Measurements from ENCODE around the gene TECTA.

The TECTA gene

GRCh38 chr11:121225382-121225781 lies 124.3 kb downstream of the TECTA start:
- H3K9me3 ChIP-seq (ENCODE audit: control insufficient read depth, low read length), result no peaks in the 10 kb centered on the region
- no peak overlapping the region for H2AK5ac ChIP-seq (ENCODE audit: low read length, severe bottlenecking)
- H2BK5ac ChIP-seq (ENCODE audit: low read depth, low read length, poor library complexity, severe bottlenecking), result no peak overlapping the region
- no peak overlapping the region for H4K8ac ChIP-seq (ENCODE audit: low read length)
- H3K9ac ChIP-seq (ENCODE audit: low read length), result no peak overlapping the region
- H3K36me3 ChIP-seq (ENCODE audit: control insufficient read depth in 1 of 2, insufficient read depth in 2 of 2, low read depth in 1 of 2, low read length in 2 of 2), result no peaks in the 10 kb centered on the region
- H3K4me3 ChIP-seq (ENCODE audit: insufficient read depth in 1 of 2, low read depth in 1 of 2, low read length in 2 of 2), result no peak overlapping the region
- no peak overlapping the region for H4K91ac ChIP-seq (ENCODE audit: low read length)
- H2AFZ ChIP-seq (ENCODE audit: low read depth, low read length), result no peak overlapping the region
- H2BK12ac ChIP-seq (ENCODE audit: low read length in 2 of 2), result no peak overlapping the region
- no peak overlapping the region for H3K4me2 ChIP-seq (ENCODE audit: low read length, poor library complexity, severe bottlenecking)
- DNase-seq, result no peak
- H3K23ac ChIP-seq (ENCODE audit: low read length in 2 of 2), result no peak overlapping the region
- no peak overlapping the region for H3K27ac ChIP-seq (ENCODE audit: low read length, poor library complexity, severe bottlenecking)
- peaks cover 0 to 47% of the 10 kb centered on the region in 2 experiments for H3K27me3 ChIP-seq (ENCODE audit: control insufficient read depth in 1 of 2, insufficient read depth in 1 of 2, low read length in 2 of 2)
- no peaks in the 10 kb centered on the region for H3K4me1 ChIP-seq (ENCODE audit: control insufficient read depth, insufficient read depth, low read depth, low read length)
- H2BK120ac ChIP-seq (ENCODE audit: low read depth, low read length), result no peak overlapping the region
- H3K79me1 ChIP-seq (replicated peaks; ENCODE audit: low read length, poor library complexity, severe bottlenecking), result no peaks in the 10 kb centered on the region
- H3K4ac ChIP-seq (ENCODE audit: low read depth in 1 of 2, low read length in 2 of 2), result no peak overlapping the region
- 81% methylated on average over 4 of the region's 4 CpGs for WGBS
- no peak overlapping the region for H2BK15ac ChIP-seq (ENCODE audit: low read depth, poor library complexity, severe bottlenecking)
- no peak overlapping the region for H3K18ac ChIP-seq (ENCODE audit: low read depth in 1 of 2, low read length in 2 of 2)
- H3K14ac ChIP-seq (ENCODE audit: low read length in 2 of 2), result no peak overlapping the region

DNA sequence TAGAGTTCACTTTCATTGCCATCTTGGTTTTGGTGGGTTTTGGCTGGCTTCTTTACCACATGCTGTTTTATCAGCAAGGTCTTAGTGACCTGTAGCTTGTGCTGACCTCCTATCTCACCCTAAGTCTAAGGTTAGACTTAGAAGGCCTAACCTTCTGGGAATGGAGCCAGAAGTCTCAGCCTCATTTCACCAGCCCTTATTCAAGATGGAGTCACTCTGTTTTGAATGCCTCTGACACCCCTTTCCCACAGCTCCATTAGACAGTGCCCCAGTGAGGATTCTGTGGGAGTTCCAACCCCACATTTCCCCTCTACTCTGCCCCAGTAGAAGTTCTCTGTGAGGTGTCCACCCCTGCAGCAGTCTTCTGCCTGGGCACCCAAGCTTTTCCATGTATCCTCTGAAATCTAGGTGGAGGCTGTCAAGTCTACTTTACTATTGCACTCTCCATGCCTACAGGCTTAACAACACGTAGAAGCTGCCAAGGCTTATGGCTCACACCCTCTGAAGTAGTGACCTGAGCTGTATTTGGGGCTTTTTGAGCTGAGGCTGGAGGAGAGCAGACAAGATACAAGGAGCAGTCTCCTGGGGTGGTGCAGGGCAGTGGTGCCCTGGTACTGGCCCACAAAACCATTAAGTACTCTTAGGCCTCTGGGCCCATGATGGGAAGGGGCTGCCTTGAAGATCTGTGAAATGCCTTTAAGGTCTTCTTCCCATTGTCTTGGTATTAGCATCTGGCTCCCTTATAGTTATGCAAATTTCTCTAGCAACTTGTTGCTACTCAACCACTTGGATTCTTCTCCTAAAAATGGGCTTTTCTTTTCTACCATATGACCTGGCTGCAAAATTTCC lies 125.6 kb downstream of the TECTA start:
- Histone ChIP-seq H3K9me3 (ENCODE audit: control insufficient read depth, low read length) (no peaks in the 10 kb centered on the region), H3K18ac (ENCODE audit: low read depth in 1 of 2, low read length in 2 of 2) (no peak overlapping the region), H3K4me3 (ENCODE audit: insufficient read depth in 1 of 2, low read depth in 1 of 2, low read length in 2 of 2) (no peak overlapping the region), H3K36me3 (ENCODE audit: control insufficient read depth in 1 of 2, insufficient read depth in 2 of 2, low read depth in 1 of 2, low read length in 2 of 2) (no peaks in the 10 kb centered on the region), H3K23ac (ENCODE audit: low read length in 2 of 2) (no peak overlapping the region), H2AK5ac (ENCODE audit: low read length, severe bottlenecking) (no peak overlapping the region), H4K91ac (ENCODE audit: low read length) (no peak overlapping the region), H2BK15ac (ENCODE audit: low read depth, poor library complexity, severe bottlenecking) (no peak overlapping the region), H3K14ac (ENCODE audit: low read length in 2 of 2) (no peak overlapping the region), H4K8ac (ENCODE audit: low read length) (no peak overlapping the region), H2BK120ac (ENCODE audit: low read depth, low read length) (no peak overlapping the region), H3K79me1 (replicated peaks; ENCODE audit: low read length, poor library complexity, severe bottlenecking) (no peaks in the 10 kb centered on the region), H3K4me1 (ENCODE audit: control insufficient read depth, insufficient read depth, low read depth, low read length) (no peaks in the 10 kb centered on the region), H2BK12ac (ENCODE audit: low read length in 2 of 2) (no peak overlapping the region), H3K4ac (ENCODE audit: low read depth in 1 of 2, low read length in 2 of 2) (no peak overlapping the region), H2BK5ac (ENCODE audit: low read depth, low read length, poor library complexity, severe bottlenecking) (no peak overlapping the region), H3K27me3 (ENCODE audit: control insufficient read depth in 1 of 2, insufficient read depth in 1 of 2, low read length in 2 of 2) (peaks cover 0 to 48% of the 10 kb centered on the region in 2 experiments), H3K9ac (ENCODE audit: low read length) (no peak overlapping the region), H3K27ac (ENCODE audit: low read length, poor library complexity, severe bottlenecking) (no peak overlapping the region), H2AFZ (ENCODE audit: low read depth, low read length) (no peak overlapping the region), H3K4me2 (ENCODE audit: low read length, poor library complexity, severe bottlenecking) (no peak overlapping the region)
- DNase-seq, result no peak
- WGBS, result 50% methylated on average over 1 of the region's 1 CpG

DNA sequence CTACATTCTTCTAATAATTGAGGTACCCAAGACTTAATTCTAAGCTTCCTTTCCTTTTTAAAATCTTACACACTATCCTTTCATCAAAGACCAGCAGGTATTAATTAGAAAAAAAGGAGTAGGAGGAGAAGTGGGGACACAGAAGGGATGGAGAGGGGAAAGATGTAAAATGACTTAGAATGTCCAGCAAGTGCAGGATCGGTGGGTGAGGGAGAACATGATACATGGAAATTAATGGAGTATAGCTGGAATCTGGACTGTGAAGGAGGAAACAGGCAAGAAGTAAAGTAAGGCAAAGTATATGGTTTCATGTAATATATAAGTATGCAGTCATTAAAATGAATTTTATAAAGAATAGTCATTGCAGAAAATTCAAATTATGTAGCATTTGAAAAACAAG lies 127.8 kb downstream of the TECTA start:
- H4K8ac ChIP-seq (ENCODE audit: low read length), result no peak overlapping the region
- no peak overlapping the region for H4K91ac ChIP-seq (ENCODE audit: low read length)
- no peaks in the 10 kb centered on the region for H3K36me3 ChIP-seq (ENCODE audit: control insufficient read depth in 1 of 2, insufficient read depth in 2 of 2, low read depth in 1 of 2, low read length in 2 of 2)
- no peak overlapping the region for H2BK12ac ChIP-seq (ENCODE audit: low read length in 2 of 2)
- no peak overlapping the region for H3K18ac ChIP-seq (ENCODE audit: low read depth in 1 of 2, low read length in 2 of 2)
- WGBS, result 89% methylated on average over 1 of the region's 1 CpG
- H3K27me3 ChIP-seq (ENCODE audit: control insufficient read depth in 1 of 2, insufficient read depth in 1 of 2, low read length in 2 of 2), result peaks cover 0 to 38% of the 10 kb centered on the region in 2 experiments
- no peaks in the 10 kb centered on the region for H3K79me1 ChIP-seq (replicated peaks; ENCODE audit: low read length, poor library complexity, severe bottlenecking)
- H3K4ac ChIP-seq (ENCODE audit: low read depth in 1 of 2, low read length in 2 of 2), result no peak overlapping the region
- H3K23ac ChIP-seq (ENCODE audit: low read length in 2 of 2), result no peak overlapping the region
- H2AFZ ChIP-seq (ENCODE audit: low read depth, low read length), result no peak overlapping the region
- H3K4me1 ChIP-seq (ENCODE audit: control insufficient read depth, insufficient read depth, low read depth, low read length), result no peaks in the 10 kb centered on the region
- H3K4me3 ChIP-seq (ENCODE audit: insufficient read depth in 1 of 2, low read depth in 1 of 2, low read length in 2 of 2), result no peak overlapping the region
- H3K27ac ChIP-seq (ENCODE audit: low read length, poor library complexity, severe bottlenecking), result no peak overlapping the region
- no peak overlapping the region for H2BK5ac ChIP-seq (ENCODE audit: low read depth, low read length, poor library complexity, severe bottlenecking)
- H2BK120ac ChIP-seq (ENCODE audit: low read depth, low read length), result no peak overlapping the region
- no peaks in the 10 kb centered on the region for H3K9me3 ChIP-seq (ENCODE audit: control insufficient read depth, low read length)
- H2BK15ac ChIP-seq (ENCODE audit: low read depth, poor library complexity, severe bottlenecking), result no peak overlapping the region
- no peak overlapping the region for H3K14ac ChIP-seq (ENCODE audit: low read length in 2 of 2)
- no peak for DNase-seq
- H3K4me2 ChIP-seq (ENCODE audit: low read length, poor library complexity, severe bottlenecking), result no peak overlapping the region
- no peak overlapping the region for H2AK5ac ChIP-seq (ENCODE audit: low read length, severe bottlenecking)
- H3K9ac ChIP-seq (ENCODE audit: low read length), result no peak overlapping the region

- Histone ChIP-seq H3K9ac (ENCODE audit: low read length) (no peak overlapping the region), H3K4me2 (ENCODE audit: low read length, poor library complexity, severe bottlenecking) (no peak overlapping the region), H3K4ac (ENCODE audit: low read depth in 1 of 2, low read length in 2 of 2) (no peak overlapping the region), H3K23ac (ENCODE audit: low read length in 2 of 2) (no peak overlapping the region), H4K91ac (ENCODE audit: low read length) (no peak overlapping the region), H3K27me3 (ENCODE audit: control insufficient read depth in 1 of 2, insufficient read depth in 1 of 2, low read length in 2 of 2) (peaks cover 0 to 37% of the 10 kb centered on the region in 2 experiments), H3K4me3 (ENCODE audit: insufficient read depth in 1 of 2, low read depth in 1 of 2, low read length in 2 of 2) (no peak overlapping the region), H2BK5ac (ENCODE audit: low read depth, low read length, poor library complexity, severe bottlenecking) (no peak overlapping the region), H2BK120ac (ENCODE audit: low read depth, low read length) (no peak overlapping the region), H3K4me1 (ENCODE audit: control insufficient read depth, insufficient read depth, low read depth, low read length) (no peaks in the 10 kb centered on the region), H2BK12ac (ENCODE audit: low read length in 2 of 2) (no peak overlapping the region), H3K18ac (ENCODE audit: low read depth in 1 of 2, low read length in 2 of 2) (no peak overlapping the region), H3K79me1 (replicated peaks; ENCODE audit: low read length, poor library complexity, severe bottlenecking) (no peaks in the 10 kb centered on the region), H2AFZ (ENCODE audit: low read depth, low read length) (no peak overlapping the region), H2BK15ac (ENCODE audit: low read depth, poor library complexity, severe bottlenecking) (no peak overlapping the region), H3K27ac (ENCODE audit: low read length, poor library complexity, severe bottlenecking) (no peak overlapping the region), H3K36me3 (ENCODE audit: control insufficient read depth in 1 of 2, insufficient read depth in 2 of 2, low read depth in 1 of 2, low read length in 2 of 2) (no peaks in the 10 kb centered on the region), H4K8ac (ENCODE audit: low read length) (no peak overlapping the region), H3K9me3 (ENCODE audit: control insufficient read depth, low read length) (no peaks in the 10 kb centered on the region), H3K14ac (ENCODE audit: low read length in 2 of 2) (no peak overlapping the region), H2AK5ac (ENCODE audit: low read length, severe bottlenecking) (no peak overlapping the region)
- 100% methylated on average over 2 of the region's 5 CpGs for WGBS
- DNase-seq, result no peak
Measured at GRCh38 chr11:121229495-121230215, 128.6 kb downstream of the TECTA start.
